ENCODE measurements around the gene LUZP1. TPM values are rescaled to one million over a fixed set of nuclear protein-coding genes. Genes with fewer than 3 reads are reported as not detected.
A peak's percentile ranks its signal among the peaks of the same experiment; 100 is the strongest.

The LUZP1 gene
- total and polyA plus RNA-seq, 2 experiments from 2014 or later: 23.3 to 27.6 TPM

DNA sequence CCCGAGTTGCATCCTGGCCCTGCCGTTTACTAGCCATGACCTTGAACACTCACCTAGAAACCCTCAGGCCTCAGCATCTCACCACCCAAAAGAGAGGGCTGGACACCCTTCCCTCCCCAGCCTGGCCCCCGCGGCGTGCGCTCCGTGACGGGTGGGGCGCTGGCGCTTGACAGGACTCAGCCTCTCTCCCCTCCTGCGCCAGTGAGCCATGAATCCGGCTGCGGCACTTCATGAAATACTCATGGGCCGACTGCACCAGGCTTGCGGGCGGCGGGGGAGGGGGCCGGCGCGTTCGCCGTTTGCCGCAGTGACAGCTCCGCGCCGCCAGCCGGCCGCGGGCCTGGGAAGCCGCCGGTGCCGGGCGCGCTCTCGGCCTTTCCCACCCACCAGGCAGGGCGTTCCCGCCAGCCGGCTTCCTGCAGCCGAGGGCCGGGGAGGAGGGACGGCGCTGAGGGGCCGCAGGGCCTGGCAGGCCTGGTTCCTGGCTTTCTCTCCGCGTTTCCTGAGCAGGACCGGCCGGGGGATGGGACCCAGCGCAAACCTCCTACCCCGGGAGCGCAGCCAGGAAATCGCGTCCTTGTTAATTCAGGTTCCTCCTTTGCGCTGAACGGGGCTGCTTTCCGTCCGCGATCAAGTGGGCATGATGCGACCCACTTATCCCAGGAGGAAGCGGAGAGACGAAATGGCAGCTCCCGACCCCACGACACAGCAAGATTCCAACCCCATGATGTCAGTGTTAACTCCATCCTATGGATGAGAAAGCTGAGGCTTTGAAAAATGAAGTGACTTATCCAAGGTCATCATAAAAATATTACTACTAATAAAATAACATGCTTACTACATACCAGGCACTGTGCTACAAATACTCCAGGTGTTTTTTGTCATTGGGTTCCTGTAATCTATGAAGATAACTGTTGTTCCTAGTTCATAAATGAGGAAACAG lies 9.1 kb upstream of the LUZP1 start:
- Histone ChIP-seq H3K4me2 (peak overlapping the region; percentile 78), H3K4me1 (ENCODE audit: insufficient read depth) (no peaks in the 10 kb centered on the region), H3K36me3 (replicated peaks; ENCODE audit: insufficient read depth, low read depth) (no peaks in the 10 kb centered on the region), H2AFZ (peak overlapping the region; percentile 51), H3K9me3 (ENCODE audit: low read depth) (no peaks in the 10 kb centered on the region), H3K79me2 (no peaks in the 10 kb centered on the region), H3K27ac (peak overlapping the region; percentile 69), H3K4me3 (peak overlapping the region; percentile 14), H3K27me3 (no peaks in the 10 kb centered on the region), H3K9me2 (replicated peaks; ENCODE audit: insufficient read depth) (no peaks in the 10 kb centered on the region), H4K20me1 (ENCODE audit: insufficient read depth, poor library complexity, severe bottlenecking) (no peaks in the 10 kb centered on the region)
- 3% methylated on average over 53 of the region's 62 CpGs for WGBS (ENCODE audit: low lambda C conversion rate, missing lambda C conversion rate)
- peak; percentile 89 for DNase-seq (ENCODE audit: low spot score)
- peak; percentile 9 for TF ChIP-seq CTCF (IDR thresholded peaks at IDR 0.05; ENCODE audit: poor library complexity)
- no peak for TF ChIP-seq EZH2 (IDR thresholded peaks at IDR 0.05; ENCODE audit: borderline replicate concordance)
- no peak for TF ChIP-seq EZH2phosphoT487 (IDR thresholded peaks at IDR 0.05; ENCODE audit: low read depth, severe bottlenecking, unreplicated experiment)

DNA sequence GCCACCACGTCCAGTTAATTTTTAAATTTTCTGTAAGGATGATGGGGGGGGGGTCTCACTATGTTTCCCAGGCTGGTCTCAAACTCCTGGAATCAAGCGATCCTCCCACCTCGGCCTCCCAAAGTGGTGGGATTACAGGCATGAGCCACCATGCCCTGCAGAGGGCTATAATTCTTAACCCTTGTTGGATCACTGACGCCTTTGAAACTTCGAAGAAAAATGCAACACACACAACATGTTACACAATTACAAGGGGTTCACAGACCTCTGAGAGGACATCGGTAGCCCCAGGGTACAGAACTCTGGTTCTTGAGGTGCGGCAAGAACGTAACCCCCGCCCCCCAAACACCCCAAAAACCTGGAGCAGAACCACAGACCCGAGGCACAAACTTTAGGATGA lies 8.4 kb upstream of the LUZP1 start:
- no peaks in the 10 kb centered on the region for H3K27me3 ChIP-seq
- no peaks in the 10 kb centered on the region for H3K9me3 ChIP-seq (ENCODE audit: low read depth)
- no peaks in the 10 kb centered on the region for H4K20me1 ChIP-seq (ENCODE audit: insufficient read depth, poor library complexity, severe bottlenecking)
- H3K4me2 ChIP-seq: peak overlapping the region; percentile 78
- H2AFZ ChIP-seq: peak overlapping the region; percentile 51
- H3K36me3 ChIP-seq (replicated peaks; ENCODE audit: insufficient read depth, low read depth): no peaks in the 10 kb centered on the region
- no peaks in the 10 kb centered on the region for H3K4me1 ChIP-seq (ENCODE audit: insufficient read depth)
- no peak for TF ChIP-seq CTCF (IDR thresholded peaks at IDR 0.05; ENCODE audit: poor library complexity)
- no peak for TF ChIP-seq EZH2phosphoT487 (IDR thresholded peaks at IDR 0.05; ENCODE audit: low read depth, severe bottlenecking, unreplicated experiment)
- TF ChIP-seq EZH2 (IDR thresholded peaks at IDR 0.05; ENCODE audit: borderline replicate concordance): no peak
- H3K9me2 ChIP-seq (replicated peaks; ENCODE audit: insufficient read depth): no peaks in the 10 kb centered on the region
- no peaks in the 10 kb centered on the region for H3K79me2 ChIP-seq
- peak overlapping the region; percentile 14 for H3K4me3 ChIP-seq
- DNase-seq (ENCODE audit: low spot score): no peak
- WGBS (ENCODE audit: low lambda C conversion rate, missing lambda C conversion rate): 58% methylated on average over 10 of the region's 10 CpGs
- peak overlapping the region; percentile 69 for H3K27ac ChIP-seq

DNA sequence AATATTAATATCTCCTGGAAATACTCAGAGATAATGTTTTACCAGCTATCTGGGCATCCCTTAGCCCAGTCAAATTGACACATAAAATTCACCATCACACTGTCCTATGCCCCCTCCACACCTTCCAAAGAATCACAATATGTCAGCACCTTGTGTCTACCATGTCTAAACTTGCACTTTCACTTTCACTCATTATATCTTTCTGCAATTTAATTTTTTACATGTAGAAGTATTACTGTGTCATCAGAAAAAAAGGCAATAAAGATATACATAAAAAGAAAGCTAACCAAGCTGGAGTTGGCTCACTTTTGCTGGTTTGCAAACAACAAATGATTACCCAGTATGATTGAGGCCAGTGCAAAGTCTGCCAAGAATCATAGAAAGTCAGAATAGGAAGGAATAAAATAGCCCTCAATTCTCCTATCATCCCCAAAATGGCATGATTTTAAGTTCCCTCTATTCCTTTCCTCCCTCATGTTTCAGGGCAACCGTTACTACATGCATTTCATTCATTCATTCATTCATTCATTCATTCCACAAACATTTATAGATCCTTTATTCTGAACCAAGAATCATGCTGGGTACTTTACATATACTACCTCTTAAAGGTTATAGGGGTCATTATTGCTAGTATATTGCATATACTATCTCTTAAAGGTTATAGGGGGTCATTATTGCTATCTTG lies 5.9 kb upstream of the LUZP1 start:
- no peak overlapping the region for H3K27ac ChIP-seq
- no peaks in the 10 kb centered on the region for H3K27me3 ChIP-seq
- H3K9me2 ChIP-seq (replicated peaks; ENCODE audit: insufficient read depth): no peaks in the 10 kb centered on the region
- WGBS (ENCODE audit: low lambda C conversion rate, missing lambda C conversion rate): 83% methylated on average over 1 of the region's 1 CpG
- no peaks in the 10 kb centered on the region for H3K9me3 ChIP-seq (ENCODE audit: low read depth)
- no peak overlapping the region for H2AFZ ChIP-seq
- H3K4me3 ChIP-seq: no peak overlapping the region
- no peaks in the 10 kb centered on the region for H4K20me1 ChIP-seq (ENCODE audit: insufficient read depth, poor library complexity, severe bottlenecking)
- no peak overlapping the region for H3K4me2 ChIP-seq
- no peak for DNase-seq (ENCODE audit: low spot score)
- TF ChIP-seq CTCF (IDR thresholded peaks at IDR 0.05; ENCODE audit: poor library complexity) (no peak), EZH2 (IDR thresholded peaks at IDR 0.05; ENCODE audit: borderline replicate concordance) (no peak), EZH2phosphoT487 (IDR thresholded peaks at IDR 0.05; ENCODE audit: low read depth, severe bottlenecking, unreplicated experiment) (no peak)
- H3K36me3 ChIP-seq (replicated peaks; ENCODE audit: insufficient read depth, low read depth): no peaks in the 10 kb centered on the region
- no peaks in the 10 kb centered on the region for H3K4me1 ChIP-seq (ENCODE audit: insufficient read depth)
- no peaks in the 10 kb centered on the region for H3K79me2 ChIP-seq
